Mammary epithelial cell (primary cell): Measurements from ENCODE around the gene ATG14.

Source experiments
- EZH2 ChIP-seq: IDR thresholded peaks from 2 replicates; pipeline ENCODE4 v1.6.1; 2012; ENCODE audit warnings: low read length, inconsistent platforms, borderline replicate concordance
- TF ChIP-seq, protein P1 (sequence below), 2 donors: IDR thresholded peaks in 1 of 2; conservative IDR thresholded peaks in 1 of 2; 2 replicates each; pipeline ENCODE4 v1.5.1; 2011 to 2012; ENCODE audit warnings: inconsistent platforms in 2 of 2, low read length in 2 of 2, mild to moderate bottlenecking in 2 of 2, control low read depth in 1 of 2, low read depth in 1 of 2; ENCODE audit not compliant: insufficient read depth in 1 of 2; ENCODE audit errors: extremely low read depth in 1 of 2

DNA sequence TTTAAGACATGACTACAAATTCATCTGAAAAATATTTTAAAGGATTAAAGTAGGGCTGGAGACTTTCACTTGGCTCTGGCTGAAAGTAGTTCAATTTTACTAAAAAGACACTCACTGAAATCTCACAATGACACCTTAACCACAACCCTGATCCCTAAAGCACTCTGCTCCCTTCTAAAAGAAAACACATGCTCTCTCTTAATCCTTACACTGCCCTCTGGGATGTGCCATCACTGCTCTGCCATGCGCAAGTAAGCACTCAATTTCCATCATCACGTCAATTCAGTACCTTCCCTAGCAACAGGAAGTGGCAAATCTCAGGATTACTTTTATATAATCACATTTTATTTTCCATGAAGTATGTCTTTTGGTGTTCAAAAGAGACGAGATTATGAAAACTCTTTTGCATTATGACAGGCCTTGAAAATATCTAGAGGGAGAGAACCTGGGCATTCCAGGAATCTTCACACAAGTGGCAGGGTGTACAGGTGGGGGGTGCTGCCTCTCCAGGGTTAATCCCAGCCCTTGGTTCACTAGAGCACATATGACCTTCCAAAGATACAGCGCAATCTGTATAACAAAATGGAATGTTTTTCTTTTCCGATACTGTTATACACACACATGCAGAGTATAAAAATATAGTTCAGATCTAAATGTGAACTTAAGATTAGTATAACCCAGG lies 7.3 kb downstream of the ATG14 start:
- TF ChIP-seq, protein P1, sequence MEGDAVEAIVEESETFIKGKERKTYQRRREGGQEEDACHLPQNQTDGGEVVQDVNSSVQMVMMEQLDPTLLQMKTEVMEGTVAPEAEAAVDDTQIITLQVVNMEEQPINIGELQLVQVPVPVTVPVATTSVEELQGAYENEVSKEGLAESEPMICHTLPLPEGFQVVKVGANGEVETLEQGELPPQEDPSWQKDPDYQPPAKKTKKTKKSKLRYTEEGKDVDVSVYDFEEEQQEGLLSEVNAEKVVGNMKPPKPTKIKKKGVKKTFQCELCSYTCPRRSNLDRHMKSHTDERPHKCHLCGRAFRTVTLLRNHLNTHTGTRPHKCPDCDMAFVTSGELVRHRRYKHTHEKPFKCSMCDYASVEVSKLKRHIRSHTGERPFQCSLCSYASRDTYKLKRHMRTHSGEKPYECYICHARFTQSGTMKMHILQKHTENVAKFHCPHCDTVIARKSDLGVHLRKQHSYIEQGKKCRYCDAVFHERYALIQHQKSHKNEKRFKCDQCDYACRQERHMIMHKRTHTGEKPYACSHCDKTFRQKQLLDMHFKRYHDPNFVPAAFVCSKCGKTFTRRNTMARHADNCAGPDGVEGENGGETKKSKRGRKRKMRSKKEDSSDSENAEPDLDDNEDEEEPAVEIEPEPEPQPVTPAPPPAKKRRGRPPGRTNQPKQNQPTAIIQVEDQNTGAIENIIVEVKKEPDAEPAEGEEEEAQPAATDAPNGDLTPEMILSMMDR (conservative IDR thresholded peaks at IDR 0.05 in 1 of 2, IDR thresholded peaks at IDR 0.05 in 1 of 2; ENCODE audit: extremely low read depth in 1 of 2, insufficient read depth in 1 of 2, low read depth in 1 of 2, low read length in 2 of 2): no peak
- no peak for TF ChIP-seq EZH2
